Activated CD4-positive, alpha-beta T cell treated with anti-CD3 and anti-CD28 coated beads for 4 hours (primary cell): ENCODE measurements around the gene PNMA6E.
A peak's percentile ranks its signal among the peaks of the same experiment; 100 is the strongest.

ENCODE experiments used
- DNase-seq, 2 donors: peaks; one replicate each; pipeline ENCODE4 v3.0.0-alpha.2; 2020

Gene PNMA6E

DNA sequence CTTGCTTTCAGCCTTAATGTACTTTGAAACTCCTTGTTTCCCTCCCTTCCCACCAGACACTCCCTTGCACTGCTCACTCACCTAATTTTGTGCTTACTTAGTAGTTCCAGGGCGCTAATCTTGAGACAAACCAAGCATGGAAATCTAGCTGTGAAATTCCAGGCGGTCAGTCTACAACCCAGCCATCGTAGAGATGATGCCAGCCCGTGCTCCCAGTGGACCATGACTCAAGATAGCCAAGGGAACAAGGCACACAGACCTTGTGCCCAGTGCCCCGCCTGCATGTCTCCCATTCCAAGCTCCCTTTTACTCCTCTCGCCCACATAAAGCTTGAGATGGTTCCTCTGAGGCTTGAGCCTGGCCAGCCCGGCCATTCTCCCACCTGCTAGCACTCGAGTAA, 33.7 kb upstream of the PNMA6E start:
- no peak for DNase-seq

DNA sequence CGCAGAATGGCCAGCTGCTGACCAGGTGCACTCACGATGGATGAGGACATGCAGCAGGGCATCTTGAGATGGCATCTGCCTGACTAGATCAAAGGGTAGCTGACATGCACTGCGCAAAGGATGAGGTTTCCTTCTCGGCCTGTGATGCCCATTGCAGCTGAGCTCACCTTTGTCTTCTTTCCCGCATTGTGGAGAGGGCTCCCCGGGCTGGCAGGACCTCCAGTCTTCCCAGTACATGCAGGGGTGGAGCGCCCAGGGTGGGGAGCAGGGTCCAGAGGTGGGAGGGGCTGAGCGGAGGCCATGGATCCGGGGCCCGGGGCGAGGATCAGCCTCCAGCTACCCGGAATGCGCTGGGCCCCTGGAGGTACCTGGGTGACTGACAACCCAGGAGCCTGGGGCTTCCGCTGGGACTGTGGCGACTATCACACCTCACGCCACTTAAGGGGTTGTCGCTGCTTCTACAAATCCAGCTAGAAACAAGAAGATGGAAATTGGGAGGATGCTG, 32.7 kb upstream of the PNMA6E start:
- DNase-seq = no peak

DNA sequence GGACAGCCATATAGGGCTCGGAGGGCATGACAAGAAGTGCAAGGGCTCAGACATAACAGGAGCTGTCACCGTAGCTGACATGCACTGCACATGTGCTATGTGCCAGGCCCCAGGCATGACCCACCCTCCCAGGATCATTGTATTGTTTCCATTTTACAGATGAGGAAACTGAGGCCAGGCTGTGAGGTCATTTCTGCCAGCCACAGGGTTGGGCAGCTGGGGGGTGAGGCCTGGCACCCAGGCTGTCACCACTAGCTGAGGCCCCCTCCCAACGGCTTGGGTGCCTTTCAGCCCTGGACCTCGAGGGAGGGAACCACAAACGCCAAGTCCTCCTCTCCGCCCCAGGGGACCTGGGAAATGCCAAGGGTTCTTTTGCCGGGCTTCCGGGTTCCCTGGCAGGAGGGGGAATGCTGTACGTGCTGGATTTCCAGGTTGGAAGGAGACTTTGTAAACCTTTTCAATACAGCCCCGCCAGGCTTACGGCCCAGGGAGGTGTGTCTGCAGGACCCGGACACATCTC, 32.1 kb upstream of the PNMA6E start:
- DNase-seq = no peak

DNA sequence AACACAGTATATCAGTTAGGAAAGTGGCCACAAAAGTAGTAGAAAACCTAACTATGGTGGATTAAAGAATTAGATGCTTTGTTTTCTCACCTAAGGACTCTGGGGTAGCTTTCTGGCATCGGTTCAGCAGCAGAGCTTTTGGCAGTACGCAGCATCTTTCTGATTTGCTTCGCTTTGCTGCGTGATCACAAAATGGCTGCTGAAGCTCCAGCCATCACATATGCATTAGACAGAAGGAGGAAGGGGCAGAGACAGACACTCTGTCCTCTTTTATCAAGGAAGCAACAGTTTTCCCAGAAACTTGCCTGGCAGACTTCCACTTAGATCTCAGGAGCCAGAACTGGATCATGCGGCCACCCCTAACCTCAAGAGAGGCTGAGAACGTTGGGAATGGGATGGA, 29.6 kb upstream of the PNMA6E start:
- no peak for DNase-seq

DNA sequence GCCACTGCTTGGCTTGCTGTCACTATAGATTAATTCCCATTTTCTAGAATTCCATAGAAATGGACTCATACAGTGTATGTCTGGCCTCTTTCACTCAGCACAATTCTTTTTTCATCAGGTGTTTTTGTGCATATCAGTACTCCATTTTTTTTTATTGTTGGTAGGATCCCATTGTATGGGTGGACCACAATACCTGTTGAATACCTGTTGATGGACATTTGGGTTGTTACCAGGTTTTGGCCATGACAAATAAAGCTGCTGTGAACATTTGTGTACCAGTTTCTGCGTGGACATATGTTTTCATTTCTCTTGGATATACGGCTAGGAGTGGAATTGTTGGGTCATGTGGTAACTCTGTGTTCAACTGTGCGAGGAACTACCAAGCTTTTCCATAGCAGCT, 25.1 kb upstream of the PNMA6E start:
- no peak for DNase-seq

DNA sequence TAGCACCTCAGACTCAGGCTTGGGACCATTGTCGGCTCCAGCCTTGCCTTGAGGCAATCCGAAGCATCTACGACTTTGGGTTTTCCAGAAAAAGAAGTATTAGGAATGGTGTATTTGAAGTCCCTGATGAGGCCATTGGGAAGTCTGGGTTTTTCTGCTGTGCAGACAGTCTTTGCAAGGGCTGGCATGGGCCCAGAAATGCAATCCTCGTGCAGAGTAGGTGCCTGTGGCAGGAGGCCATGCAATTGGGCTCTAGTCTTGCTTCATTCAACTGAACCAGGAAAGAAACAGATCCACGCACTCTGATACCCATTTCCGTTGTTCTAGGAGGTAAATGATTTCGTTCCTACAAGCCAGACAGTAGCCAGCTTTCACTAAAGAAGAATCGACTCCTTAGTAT, 22.5 kb upstream of the PNMA6E start:
- no peak for DNase-seq

DNA sequence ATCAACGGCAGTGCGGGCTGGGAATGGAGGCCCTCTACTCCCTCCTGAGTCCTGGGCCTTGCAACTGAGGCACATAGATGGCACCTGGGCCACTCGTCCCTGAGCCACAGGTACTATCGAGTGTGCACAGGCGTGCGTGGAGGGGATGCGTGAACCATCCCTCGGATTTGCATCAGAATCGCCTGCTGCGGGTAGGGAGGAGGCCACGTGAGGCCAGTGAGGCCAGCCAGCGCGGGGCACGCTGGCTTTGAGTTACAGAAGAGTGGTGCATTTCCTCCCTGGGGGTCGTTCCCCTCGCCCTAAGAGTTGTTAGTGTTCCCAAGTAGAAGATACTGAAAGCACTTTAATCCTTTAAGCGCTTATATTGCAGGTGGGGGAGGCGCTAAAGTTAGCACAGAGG, 20.7 kb upstream of the PNMA6E start:
- DNase-seq = no peak

DNA sequence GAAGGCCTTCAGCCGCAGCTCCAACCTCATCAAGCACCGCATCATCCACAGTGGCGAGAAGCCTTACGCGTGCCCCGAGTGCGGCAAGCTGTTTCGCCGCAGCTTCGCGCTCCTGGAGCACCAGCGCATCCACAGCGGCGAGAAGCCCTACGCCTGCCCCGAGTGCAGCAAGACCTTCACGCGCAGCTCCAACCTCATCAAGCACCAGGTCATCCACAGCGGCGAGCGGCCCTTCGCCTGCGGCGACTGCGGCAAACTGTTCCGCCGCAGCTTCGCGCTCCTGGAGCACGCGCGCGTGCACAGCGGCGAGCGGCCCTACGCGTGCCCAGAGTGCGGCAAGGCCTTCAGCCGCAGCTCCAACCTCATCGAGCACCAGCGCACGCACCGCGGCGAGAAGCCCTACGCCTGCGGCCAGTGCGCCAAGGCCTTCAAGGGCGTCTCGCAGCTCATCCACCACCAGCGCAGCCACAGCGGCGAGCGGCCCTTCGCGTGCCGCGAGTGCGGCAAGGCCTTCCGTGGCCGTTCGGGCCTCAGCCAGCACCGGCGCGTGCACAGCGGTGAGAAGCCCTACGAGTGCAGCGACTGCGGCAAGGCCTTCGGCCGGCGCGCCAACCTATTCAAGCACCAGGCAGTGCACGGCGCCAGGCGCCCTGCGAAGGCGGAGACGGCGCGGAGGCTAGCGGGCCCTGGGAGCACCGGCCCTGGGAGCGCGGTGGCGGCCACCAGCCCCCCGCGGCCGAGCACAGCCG, 19.9 kb upstream of the PNMA6E start:
- no peak for DNase-seq

DNA sequence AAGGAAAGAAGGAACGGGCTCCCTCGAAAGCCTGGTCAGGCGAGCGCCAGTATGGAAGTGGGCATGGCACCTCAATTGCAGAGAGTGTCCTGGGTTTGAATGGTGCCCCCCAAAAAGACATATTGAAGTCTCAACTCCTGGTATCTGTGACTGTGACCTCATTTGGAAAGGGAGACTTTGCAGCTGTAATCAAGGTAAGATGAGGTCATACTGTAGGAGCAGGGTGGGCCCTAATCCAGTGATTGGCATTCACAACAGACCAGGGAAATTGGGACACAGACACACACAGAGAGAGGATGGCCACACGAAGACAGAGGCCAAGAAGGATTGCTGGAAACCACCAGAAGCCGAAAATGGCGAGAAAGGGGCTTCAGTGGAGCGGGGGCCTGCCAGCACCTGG, 16.5 kb upstream of the PNMA6E start:
- no peak for DNase-seq

DNA sequence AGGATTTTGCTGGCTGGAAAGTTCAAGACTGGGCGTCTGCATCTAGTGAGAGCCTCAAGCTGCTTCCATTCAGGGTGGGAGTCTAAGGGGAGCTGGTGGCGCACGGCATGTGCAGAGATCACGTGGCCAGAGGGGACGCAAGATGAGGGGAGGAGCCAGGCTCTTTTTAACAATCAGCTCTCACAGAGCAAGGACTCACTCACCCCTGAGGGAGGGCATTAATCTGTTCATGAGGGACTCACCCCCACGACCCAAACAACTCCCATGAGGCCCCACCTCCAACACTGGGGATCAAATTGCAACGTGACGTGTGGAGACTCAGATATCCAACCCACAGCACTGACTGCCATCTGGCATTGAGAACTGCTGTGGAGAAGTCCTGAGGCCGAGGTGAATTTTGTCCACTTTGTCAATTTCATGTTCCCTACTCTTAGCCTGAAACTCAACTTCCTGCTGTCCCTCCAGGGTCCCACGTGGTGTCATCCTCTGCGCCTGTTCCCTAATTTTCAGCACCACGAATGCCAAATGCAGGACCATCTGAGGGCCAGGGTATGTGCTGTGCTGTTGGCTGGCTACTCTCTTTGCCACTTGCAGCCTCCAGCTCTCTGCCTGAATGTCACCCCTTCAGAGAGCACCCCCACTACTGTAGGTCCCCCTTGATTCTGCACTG, 15.8 kb upstream of the PNMA6E start:
- DNase-seq = no peak

DNA sequence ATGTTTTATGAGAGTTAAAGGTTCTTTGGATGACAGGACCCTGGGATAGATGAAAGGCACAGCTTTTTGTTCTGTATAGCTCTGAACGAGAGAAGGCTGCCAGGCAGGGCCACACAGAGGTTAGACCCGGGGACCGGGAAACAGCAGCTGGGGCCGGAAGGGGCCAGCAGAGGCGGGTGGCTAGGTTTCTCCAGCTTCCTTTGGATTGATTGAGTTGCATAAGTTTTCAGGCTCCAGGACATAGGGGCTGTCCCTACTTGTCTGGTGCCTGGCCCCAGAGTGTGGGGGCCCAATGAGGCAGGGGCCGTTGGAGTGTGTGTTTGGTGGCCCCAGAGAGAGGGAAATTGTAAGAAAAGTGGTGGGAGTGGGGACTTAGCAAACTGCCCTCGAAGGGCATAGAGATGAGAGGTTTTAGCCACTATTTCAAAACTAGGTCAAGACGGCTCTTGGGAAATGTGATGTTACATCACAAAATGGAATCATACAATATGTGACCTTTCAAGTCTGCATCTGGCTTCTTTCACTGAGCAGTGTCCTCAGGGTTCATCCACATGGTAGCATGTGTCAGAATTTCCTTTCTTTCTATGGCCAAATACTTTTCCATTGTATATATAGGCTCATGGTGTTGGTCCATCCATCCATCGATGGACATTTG, 13.8 kb upstream of the PNMA6E start:
- no peak for DNase-seq

DNA sequence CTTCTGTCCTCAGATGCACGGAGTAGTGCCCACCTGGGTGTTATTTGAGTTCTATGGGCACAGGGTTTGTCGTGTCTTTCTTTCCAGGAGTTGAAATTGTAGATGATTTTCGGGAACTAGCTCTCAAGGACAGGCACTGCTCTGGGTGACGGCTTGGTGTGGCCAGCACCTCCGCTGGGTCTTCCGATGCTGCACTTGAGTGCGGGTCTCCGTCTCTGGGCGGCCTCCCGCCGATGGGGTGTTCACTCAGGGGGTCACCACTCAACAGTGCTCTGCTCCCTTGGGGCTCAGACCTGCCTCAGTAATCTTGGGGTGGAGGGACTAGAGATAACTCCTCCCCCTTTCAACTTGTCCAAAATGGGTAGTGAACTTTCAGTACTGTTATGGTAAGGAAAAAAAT, 12.6 kb upstream of the PNMA6E start:
- DNase-seq = no peak

DNA sequence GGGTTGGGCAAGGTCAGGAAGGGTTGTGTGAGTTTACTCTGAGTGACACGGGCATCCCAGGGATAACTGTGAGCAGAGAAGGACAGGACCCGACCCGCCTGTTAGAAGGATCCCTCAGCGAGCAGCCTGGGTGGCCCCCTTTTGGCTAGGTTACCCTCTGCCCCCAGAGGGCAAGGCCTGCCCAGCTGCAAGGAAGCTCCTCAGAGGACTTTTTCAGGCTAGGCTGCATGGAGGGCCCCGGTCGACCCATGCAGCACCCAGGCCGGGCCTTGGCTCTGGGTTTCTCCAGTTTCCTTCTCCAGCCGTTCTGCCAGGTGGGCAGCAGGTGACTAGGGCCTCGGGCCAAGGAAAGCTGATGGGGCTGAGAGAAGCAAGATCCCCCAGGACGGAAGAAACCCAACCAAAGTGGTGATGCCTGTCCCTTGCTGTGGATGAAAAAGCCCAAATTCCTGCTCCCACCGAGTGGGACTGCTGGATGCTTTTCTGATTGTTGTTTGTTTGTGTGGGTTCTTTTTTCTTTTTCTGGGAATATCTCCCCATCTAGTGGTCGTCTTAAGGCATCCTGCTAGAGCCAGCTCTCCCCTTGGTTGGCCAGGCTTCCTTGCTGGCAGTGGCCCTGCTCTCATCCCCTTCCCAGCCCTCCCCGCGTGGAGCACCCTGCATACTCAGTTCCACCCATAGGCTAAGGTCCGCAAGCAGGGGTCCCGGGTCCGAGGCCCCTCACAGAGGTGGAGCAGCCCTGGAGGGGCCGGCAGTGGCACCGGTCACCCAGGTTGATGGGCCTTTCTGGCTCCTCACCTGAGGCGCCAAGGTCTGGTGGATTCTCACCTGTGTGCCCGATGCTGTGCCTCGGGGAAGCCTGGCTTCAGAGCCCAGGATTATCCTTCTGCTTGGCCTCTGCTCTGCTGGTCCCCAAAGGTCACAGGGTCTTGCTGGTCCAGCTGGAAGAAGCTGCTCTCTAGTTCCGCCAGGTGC, 11.9 kb upstream of the PNMA6E start:
- DNase-seq = no peak

DNA sequence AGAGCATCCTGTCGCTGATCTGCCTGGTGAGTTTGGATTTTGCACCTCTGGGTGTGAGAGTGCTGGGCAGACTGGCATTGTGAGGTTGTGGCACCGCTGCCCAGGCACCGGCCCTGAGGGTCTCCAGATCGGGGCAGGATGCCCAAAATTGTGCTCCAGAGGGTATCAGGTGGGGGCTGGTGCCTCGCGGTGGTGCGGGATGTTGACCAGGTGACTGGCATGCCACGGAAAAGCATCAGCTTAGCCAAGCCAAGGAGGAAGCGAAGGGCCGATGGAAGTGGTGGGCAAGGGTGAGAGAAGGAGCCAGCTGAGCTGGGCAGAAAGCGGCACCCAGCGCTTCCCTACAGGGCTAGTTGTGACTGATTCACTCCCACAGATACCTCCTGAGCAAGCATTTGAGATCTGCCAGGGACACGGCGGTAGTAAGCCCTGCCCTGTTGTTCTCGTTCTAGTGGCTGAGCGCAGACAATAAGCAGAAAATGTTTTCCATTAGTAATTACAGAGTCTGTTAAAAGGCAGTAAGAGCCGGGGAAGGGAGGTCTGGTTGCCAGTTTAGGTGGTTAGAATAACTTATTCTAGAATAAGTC, 10.9 kb upstream of the PNMA6E start:
- DNase-seq = no peak

DNA sequence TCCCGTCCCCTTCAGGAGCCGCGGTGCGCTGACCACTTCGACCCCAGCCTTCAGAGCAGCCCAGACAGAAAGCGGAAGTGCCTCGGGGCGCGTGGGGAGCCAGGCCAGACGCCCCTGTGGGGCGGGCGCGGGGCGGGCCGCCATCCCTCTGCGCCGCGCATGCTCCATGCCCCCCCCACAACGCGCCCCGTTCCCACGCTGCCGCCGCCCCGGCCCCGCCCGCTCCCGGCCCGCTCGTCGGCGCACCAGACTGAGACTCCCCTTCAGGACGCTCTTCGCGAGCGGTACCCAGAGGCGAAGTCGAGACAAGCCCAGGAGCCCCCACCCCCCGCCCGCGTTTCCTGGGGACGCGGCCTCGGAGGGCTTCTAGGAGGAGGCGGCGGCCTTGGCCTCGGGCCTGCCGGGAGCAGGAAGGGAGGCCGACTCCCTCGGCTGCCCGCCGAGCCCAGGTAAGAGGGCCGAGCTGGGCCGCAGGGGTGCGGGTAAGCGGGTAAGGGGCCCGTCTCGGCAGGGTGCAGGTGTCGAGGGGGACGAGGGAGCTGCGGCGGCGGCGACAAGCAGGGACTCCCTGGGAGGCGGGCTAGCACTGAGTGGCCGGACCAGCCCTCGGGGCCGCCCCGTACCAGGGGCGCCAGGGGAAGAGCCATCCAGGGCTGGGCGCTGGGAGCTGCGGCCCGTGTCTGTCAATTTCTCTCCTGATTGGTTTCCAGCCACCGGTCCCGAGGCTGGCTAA, 10.3 kb upstream of the PNMA6E start, which contains the start of gene ZFP92:
Gene ZFP92 (plus strand): TSS at position 218 of the 733 bp plus-strand sequence. CDS start 6,851 bp downstream, outside the sequence.
- DNase-seq = peak; percentile 35 to 41

DNA sequence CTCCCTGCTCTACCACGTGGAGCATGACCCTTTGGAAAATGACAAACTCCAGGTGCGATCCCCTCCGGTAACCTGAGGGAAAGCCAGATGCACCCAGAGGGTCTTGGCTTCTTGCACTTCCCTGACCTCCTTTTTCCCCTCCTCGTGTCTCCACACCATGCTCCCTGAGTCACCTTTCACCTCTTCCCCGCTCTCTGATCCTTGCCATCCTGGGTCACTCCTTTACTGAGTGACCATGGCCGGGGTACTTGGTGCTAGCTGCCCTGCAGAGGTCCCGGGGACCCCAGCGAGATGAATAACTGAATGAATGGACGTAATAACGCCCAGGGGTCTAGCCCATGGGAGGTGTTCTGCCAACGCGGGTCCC, 9.7 kb upstream of the PNMA6E start:
- no peak for DNase-seq

DNA sequence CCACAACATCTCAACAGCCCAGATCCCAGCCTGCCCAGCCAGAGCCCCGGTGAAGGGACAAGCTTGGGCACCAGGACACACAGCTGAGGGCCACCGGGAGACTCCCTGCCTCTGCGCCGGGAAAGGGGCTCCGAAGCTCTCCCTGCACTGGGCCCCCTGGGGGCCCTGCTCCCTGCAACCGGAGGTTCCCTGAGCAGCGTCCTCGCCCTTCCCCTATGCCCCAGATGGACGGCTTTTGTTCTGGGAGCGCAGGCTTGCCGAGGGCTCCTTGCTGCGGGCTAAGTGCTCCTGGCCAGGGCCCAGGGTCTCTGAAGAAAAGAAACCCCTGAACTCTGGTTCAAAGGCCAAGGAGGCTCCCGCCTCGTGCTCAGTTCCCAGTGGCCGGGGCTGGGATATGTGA, 9.2 kb upstream of the PNMA6E start:
- no peak for DNase-seq

DNA sequence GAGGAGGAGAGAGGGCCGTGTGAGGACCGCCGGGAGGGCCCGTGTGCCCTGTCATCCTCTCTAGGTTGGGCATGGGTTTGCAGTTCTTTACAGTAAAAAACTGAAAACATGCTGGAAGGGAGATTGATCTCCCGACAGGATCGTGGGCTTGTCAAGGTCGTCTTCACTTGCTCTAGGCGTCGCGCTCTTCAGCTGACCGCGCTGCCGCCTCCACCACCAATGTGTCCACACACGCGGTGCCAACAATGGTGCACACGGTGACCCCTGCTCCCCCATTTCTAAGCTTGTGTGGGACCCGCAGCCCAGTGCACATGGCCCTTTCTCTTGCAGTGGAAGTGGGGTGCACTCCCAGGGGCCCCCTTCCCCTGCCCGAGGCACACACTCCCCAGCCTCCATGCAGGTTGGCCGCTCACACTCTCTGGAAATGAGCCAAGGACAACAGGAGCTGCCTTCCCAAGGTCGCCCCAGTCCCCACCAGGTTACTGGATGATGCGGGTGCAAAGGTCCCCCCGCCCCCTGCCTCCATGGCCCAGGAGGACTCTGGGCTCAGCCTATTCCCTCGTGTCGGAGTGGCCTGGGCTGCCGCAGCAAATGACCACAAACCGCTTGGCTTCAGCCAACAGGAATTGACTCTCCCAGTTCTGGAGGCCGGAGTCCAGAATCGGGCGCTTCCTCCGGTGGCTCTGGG, 8.4 kb upstream of the PNMA6E start:
- DNase-seq = no peak

DNA sequence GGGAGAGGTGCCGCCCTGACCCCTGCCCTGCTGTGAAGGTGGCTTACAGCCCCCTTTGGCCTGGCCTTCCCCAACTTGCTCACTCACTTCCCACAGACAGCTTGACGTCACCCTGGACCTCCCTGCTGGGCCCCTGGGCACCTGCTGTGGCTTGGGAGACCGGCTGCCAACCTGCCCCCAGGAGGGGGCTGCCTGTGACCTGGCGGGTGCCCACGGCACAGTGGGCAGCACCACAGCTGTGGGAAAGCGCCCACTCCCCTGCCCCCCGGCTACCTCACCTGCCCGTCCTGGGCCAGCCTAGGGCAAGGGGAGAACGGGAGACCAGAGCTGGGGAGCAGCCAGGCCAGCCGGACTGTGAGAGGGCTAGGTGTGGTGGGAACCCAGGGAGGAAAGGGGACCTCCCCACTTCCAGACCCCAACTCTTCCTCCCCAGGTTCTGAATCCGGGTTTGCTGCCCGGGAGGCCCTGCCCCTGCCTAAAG, 7.8 kb upstream of the PNMA6E start:
- no peak for DNase-seq

DNA sequence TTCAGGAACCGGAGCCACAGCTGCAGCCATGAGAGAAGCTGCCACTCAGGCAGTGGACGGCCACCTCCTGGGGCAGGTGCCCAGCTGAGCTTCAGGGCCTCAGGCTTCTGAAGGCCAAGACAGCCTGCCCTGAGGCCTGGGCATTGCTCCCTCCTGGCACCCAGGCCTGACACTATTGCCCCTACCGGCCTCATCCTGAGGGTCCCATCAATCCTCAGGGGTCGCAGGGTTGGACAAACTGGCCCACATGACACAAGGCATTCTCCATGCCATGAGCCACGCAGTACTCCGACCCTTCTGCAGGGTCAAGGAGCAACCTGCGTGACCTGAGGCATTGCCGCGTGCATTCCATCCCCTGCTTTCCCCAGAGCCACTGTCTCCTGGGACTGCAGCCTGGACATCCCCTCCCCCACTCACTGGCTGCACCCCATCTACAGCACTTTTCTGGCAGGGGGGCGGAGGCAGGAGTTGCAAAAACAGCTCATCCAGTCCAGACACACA, 7.1 kb upstream of the PNMA6E start:
- no peak for DNase-seq
